Esophagus muscularis mucosa (tissue), 4 donors: ENCODE measurements around the gene CD1C. TPM values are rescaled to one million over a fixed set of nuclear protein-coding genes. Genes with fewer than 3 reads are reported as not detected.
"Not testable (repeated sequence)": the region's sequence is repeated elsewhere in the genome, so short reads cannot be mapped to it uniquely, and the experiment has no call there.

Experiments
- DNase-seq: peaks from one replicate; pipeline ENCODE4 v3.0.0-alpha.2; 2017; ENCODE audit errors: extremely low spot score
- H3K27ac ChIP-seq, 4 donors: fragments of 200-600 bp; sonication (generic); replicated peaks in 1 of 4; 1 replicate in 3 of 4; 2 replicates in 1 of 4; pipeline ENCODE4 v1.5.1; 2016 to 2019; ENCODE audit warnings: mild to moderate bottlenecking in 1 of 4
- H3K27me3 ChIP-seq, 4 donors: fragments of 200-600 bp; sonication (generic); one replicate each; pipeline versions ENCODE4 v1.5.1 to v1.6.0; 2016 to 2019
- H3K36me3 ChIP-seq, 4 donors: fragments of 200-600 bp; sonication (generic); one replicate each; pipeline ENCODE4 v1.5.1; 2016 to 2019
- H3K4me1 ChIP-seq, 4 donors: fragments of 200-600 bp; sonication (generic); one replicate each; pipeline ENCODE4 v1.5.1; 2016 to 2019
- H3K4me3 ChIP-seq, 4 donors: fragments of 200-600 bp; sonication (generic); 1 replicate in 2 of 4; 2 replicates in 2 of 4; pipeline ENCODE4 v1.5.1; 2016 to 2019; ENCODE audit warnings: mild to moderate bottlenecking in 4 of 4, moderate library complexity in 1 of 4
- H3K9me3 ChIP-seq, 4 donors: fragments of 200-600 bp; sonication (generic); 1 replicate in 3 of 4; 2 replicates in 1 of 4; pipeline ENCODE4 v1.5.1; 2016 to 2019
- CTCF ChIP-seq, 3 experiments: fragments of 200-600 bp in 2 of 3; fragments of 450-650 bp in 1 of 3; sonication (generic) in 2 of 3; IDR thresholded peaks; one replicate each; pipeline ENCODE4 v1.5.1; 2017 to 2019; ENCODE audit warnings: antibody characterized with exemption in 3 of 3, mild to moderate bottlenecking in 2 of 3, moderate library complexity in 1 of 3
- EP300 ChIP-seq: sonication (generic); formaldehyde crosslinking; IDR thresholded peaks from one replicate; pipeline ENCODE4 v1.6.1; 2017; ENCODE audit warnings: antibody characterized with exemption
- POLR2A ChIP-seq: fragments of 450-650 bp; IDR thresholded peaks from one replicate; pipeline ENCODE4 v1.6.1; 2017; ENCODE audit warnings: antibody characterized with exemption, moderate library complexity, mild to moderate bottlenecking, low read depth
- POLR2AphosphoS5 ChIP-seq, 2 donors: sonication (generic); formaldehyde crosslinking; IDR thresholded peaks; one replicate each; pipeline ENCODE4 v1.6.1; 2017; ENCODE audit warnings: antibody characterized with exemption in 2 of 2
- WGBS: methylation state at CpG from one replicate; pipeline ENCODE4 v1.1.5; 2018; 5-methylcytosine and 5-hydroxymethylcytosine counted together
- intact Hi-C: fragments of 100-400 bp; cut with DNase I; formaldehyde crosslinking; loops from one replicate; pipeline ENCODE4 v1.15.1; 2023
- total RNA-seq, 4 donors: library from RNA; depleted of rRNA; stranded (reverse); fragments of >200 nt; gene quantifications; one replicate each; pipeline versions ENCODE4 v1.1.0 to v1.2.1, GENCODE V29; 2016

Gene CD1C
- total RNA-seq, 4 donors from 2014 or later, result 0.69 to 1.2 TPM; not detected in 2

GRCh38 chr1:158251163-158251562 is 38.6 kb upstream of the CD1C start:
- Histone ChIP-seq H3K36me3 (no peaks in the 10 kb centered on the region), H3K27me3 (no peaks in the 10 kb centered on the region), H3K4me1 (no peaks in the 10 kb centered on the region), H3K9me3 (no peaks in the 10 kb centered on the region), H3K4me3 (no peak overlapping the region), H3K27ac (no peak overlapping the region)
- intact Hi-C loops, result no loop called here
- no peak for DNase-seq
- WGBS, result 57% methylated on average over 2 of the region's 2 CpGs
- TF ChIP-seq CTCF (IDR thresholded peaks at IDR 0.05), result no peak
- TF ChIP-seq POLR2AphosphoS5 (IDR thresholded peaks at IDR 0.05), result no peak
- no peak for TF ChIP-seq EP300
- no peak for TF ChIP-seq POLR2A

GRCh38 chr1:158255656-158256055 is 34.1 kb upstream of the CD1C start:
- intact Hi-C loops, result no loop called here
- no peak for DNase-seq
- H3K4me3 ChIP-seq, result no peak overlapping the region
- H3K36me3 ChIP-seq, result no peaks in the 10 kb centered on the region
- no peaks in the 10 kb centered on the region for H3K4me1 ChIP-seq
- TF ChIP-seq EP300, result no peak
- no peak for TF ChIP-seq POLR2AphosphoS5 (IDR thresholded peaks at IDR 0.05)
- TF ChIP-seq CTCF (IDR thresholded peaks at IDR 0.05), result no peak
- no peaks in the 10 kb centered on the region for H3K9me3 ChIP-seq
- H3K27ac ChIP-seq, result no peak overlapping the region
- H3K27me3 ChIP-seq, result no peaks in the 10 kb centered on the region

GRCh38 chr1:158256747-158257146 is 33.0 kb upstream of the CD1C start:
- H3K27ac ChIP-seq, DNase-seq, H3K36me3 ChIP-seq, H3K4me3 ChIP-seq, H3K27me3 ChIP-seq, intact Hi-C loops, H3K4me1 ChIP-seq, H3K9me3 ChIP-seq: not testable (repeated sequence)
- WGBS, result 72% methylated on average over 6 of the region's 9 CpGs

GRCh38 chr1:158257888-158258287 is 31.8 kb upstream of the CD1C start:
- H3K9me3 ChIP-seq, result no peaks in the 10 kb centered on the region
- no peak overlapping the region for H3K27ac ChIP-seq
- H3K4me1 ChIP-seq, result no peaks in the 10 kb centered on the region
- H3K27me3 ChIP-seq, result no peaks in the 10 kb centered on the region
- TF ChIP-seq POLR2A (no peak), EP300 (no peak), POLR2AphosphoS5 (IDR thresholded peaks at IDR 0.05) (no peak)
- no peak overlapping the region for H3K4me3 ChIP-seq
- intact Hi-C loops, result no loop called here
- WGBS, result 57% methylated on average over 2 of the region's 2 CpGs
- no peaks in the 10 kb centered on the region for H3K36me3 ChIP-seq
- DNase-seq, result no peak

- no peak overlapping the region for H3K27ac ChIP-seq
- no peaks in the 10 kb centered on the region for H3K9me3 ChIP-seq
- H3K27me3 ChIP-seq, result no peaks in the 10 kb centered on the region
- H3K36me3 ChIP-seq, result no peaks in the 10 kb centered on the region
- intact Hi-C loops, result no loop called here
- TF ChIP-seq POLR2AphosphoS5 (IDR thresholded peaks at IDR 0.05), result no peak
- no peak for TF ChIP-seq EP300
- TF ChIP-seq CTCF (IDR thresholded peaks at IDR 0.05), result no peak
- no peak for TF ChIP-seq POLR2A
- WGBS, result 92% methylated on average over 1 of the region's 1 CpG
- H3K4me3 ChIP-seq, result no peak overlapping the region
- no peak for DNase-seq
- H3K4me1 ChIP-seq, result no peaks in the 10 kb centered on the region
These were observed 30.6 kb upstream of the CD1C start for GRCh38 chr1:158259117-158259516.

GRCh38 chr1:158272681-158273080 is 17.0 kb upstream of the CD1C start:
- intact Hi-C loops, result no loop called here

More at GRCh38 chr1:158272681-158273080, 17.0 kb upstream of the CD1C start:
- Histone ChIP-seq H3K9me3 (peaks cover 0 to 6% (median 0%) of the 10 kb centered on the region in 4 donors), H3K4me1 (no peaks in the 10 kb centered on the region), H3K4me3 (no peak overlapping the region), H3K27ac (no peak overlapping the region), H3K36me3 (no peaks in the 10 kb centered on the region), H3K27me3 (no peaks in the 10 kb centered on the region)
- no peak for DNase-seq
- TF ChIP-seq POLR2A, result no peak
- TF ChIP-seq POLR2AphosphoS5 (IDR thresholded peaks at IDR 0.05), result no peak
- TF ChIP-seq CTCF (IDR thresholded peaks at IDR 0.05), result no peak
- TF ChIP-seq EP300, result no peak
